Islet of Langerhans (tissue), 1 donor: ENCODE results near the gene GRID1.

Source experiments
- FAIRE-seq: peaks from one replicate; lab custom pipeline; 2011; peaks lifted over from hg19 to GRCh38; lab: Jason Lieb, UNC

Gene GRID1

DNA sequence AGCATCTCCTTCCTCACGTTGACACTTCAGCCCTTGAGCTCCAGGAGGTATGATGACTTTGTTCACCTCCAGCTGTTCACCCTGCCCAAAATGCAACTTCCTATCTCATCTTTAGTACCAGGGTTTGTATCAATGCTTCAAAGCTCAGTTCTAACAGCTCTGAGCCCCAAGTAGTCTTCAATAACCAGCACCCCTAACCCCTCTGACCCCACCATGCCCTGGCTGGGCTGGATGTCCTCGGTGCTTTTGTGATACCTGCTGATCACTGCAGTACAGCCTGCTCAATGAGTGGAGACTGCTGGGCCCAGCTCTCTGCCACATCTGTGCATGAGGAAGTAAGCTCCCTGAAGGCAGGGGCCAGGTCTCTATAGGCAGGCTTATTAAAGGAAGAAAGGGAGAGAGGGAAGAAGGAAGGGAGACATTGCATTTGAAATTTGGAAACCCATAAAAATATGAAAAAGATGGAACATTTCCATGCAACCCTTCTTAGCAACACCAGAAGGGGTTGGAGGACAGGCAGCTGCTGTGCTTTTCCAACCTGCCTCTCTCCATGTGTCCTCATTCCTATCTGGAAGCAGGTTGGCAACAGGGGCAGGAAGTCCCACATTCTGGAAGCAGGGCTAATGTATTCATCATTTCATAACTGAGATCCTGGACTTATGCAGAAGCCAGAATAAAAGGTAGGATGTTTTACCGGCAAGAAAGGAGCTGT, 756.1 kb downstream of the GRID1 start:
- FAIRE-seq, result no peak

DNA sequence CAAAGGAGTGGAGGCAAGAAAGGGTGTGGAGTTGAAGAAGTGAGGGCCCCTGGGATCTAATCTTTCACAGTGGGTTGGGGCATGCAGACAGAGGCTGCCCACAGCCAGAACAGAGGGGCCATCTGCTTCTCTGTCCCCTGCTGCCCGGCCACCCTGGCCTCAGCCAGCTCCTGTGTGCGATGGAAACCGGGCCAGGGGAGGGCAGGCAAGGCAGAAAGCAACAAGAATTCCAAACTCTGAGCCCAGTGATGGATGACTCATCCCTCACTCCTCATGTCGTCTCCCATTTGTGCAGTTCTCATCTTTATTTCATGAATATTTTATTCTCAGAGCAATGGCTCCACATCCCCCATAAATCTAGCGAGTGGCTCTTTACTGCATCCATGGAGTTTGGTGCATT, 757.1 kb downstream of the GRID1 start:
- FAIRE-seq, result no peak

DNA sequence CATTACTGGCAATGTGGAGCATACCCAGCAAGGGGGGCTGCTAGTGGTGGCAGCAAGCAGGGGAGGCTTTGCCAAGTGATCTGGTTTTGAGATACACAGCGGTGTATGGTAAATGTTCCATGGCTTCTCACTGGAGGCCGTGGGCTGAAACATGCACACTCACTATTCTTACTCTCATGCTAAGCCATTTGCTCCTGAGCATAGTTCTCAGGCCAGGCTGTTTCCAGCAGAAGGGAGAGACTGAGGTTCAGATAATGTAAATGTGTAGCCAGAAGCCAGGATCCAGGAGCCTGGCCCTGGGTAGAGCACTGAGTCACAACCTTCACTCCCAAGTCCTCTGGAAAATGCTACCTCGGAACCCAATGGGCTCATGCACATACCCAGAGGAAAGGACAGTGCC, 757.9 kb downstream of the GRID1 start:
- FAIRE-seq, result no peak

DNA sequence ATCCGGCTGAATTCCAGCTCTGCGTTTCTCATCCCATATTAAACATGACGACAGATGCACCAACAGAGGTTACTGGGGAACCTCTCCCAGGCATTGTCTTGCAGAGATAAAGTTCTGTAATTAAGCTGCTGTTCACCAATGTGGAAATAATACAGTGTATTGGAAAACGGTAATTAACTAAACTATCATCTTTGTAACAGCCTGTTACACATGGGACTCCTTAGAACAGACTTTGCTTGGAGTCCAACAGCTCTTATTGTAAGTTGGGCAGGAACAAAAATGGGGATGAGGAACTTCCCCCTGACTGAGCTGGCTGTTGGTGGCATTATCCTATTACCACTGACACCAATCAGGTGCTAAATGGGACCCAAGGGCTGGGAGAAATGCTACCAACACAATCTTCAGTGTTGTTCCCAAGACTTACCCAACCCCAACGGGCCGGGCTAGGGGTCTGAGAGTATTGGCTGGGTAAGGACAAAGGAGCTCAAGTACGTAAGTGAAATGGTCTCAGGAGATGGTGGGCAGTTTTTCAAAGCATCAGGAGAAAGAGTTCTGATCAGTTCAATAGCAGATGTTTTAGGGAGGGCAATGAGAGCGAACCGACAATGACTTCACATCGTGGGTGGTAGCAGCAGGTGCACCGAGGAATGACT, 759.4 kb downstream of the GRID1 start:
- FAIRE-seq, result no peak

DNA sequence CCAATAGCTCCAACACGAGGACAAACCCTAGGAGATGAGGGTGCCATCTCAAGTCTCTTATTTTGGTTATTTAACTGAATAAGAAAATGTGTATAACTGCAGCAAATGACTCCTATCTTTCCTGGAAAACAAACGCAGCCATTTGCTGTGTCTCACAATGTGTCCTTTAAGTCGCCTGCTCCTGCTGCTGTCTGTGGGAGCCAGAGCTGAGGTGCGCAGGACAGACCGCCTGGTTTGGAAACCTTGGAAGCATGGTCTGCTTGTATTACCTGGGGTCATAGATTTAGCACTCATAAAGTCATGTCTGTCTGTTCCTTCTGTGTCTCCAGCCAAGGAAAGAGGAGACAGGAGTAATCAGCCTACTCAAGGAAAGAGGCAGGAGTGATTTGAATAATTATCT, 760.2 kb downstream of the GRID1 start:
- FAIRE-seq, result no peak

DNA sequence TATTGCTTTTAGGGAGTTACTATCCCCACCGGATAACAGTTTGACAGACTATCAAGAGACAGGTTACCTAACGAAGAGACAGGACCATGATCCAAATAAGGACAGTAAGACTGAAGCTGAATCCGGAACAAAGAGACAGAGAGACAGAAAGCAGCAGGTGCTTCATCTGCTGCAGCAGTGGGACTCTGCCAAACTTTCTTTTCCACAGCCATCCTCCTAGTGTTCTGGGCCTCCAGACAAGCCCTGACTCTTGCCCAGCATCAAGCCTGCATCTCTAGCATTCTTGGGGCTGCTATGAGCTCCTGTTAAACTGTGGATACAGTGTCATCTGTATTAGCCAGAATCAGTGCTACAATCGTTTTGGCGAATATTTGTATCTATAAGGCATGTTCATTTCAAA, 761.7 kb downstream of the GRID1 start:
- FAIRE-seq, result no peak

DNA sequence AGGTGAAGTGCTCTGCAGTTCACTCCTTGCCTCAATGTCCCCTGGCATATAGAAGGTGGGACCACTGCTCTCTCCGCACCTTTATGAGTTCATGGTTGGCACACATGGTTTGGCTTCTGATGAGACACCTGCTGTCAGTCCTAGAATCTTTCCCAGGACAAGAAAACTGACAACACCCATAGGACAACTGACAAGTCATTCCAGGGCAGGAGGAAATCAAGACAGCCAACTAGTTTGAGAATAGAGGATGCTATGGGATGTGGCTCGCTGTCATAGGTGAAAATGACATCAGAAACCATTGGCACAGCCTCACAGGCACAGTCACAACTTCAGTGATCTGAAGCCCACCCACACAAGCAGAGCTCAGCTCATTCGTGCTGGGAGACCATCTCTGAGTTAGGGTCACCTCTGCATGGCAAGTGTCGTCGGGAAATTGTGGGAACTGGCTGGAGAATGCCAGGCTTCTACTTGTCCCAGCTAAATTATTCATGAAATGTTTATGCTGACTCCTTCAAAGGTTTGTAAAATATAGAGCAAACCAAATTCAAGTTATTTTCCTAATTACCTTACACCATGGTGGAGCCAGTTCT, 762.4 kb downstream of the GRID1 start:
- no peak for FAIRE-seq

DNA sequence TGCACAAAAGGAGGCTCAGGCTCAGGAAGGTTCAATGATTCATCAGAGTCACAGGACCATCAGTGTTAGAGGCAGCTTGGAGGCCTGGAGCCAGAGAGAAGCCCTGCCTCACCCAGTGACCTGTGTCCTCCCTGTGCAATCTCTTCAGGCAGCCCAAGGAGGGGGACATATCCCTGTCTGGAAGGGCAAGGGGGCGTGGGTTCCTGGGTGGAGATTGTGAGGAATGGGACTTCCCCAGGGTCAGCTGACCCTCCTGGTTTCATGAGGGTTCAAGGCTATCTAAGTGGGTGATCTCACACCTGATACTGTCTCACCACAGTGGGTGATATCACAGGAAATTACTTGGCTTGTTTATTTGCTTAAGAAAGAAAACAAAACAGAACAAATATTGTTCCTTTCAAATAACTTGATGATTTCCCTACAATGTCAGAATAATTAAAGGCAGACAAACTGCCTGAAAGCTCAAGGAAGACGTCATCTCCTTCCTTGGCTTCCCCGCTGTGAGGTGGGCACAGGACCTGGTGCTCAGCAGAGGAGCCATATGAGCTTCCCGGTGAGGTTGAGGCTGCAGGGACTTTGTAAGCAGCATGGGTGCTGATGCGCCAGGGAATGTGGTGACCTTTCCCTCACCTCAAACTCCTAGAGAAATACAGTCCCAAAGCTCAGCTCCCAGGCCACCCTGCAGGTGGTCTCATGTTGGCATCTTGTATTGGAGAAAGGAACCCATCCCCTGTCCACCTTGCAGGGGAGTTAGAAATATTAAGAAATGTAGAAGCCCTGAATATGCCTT, 763.2 kb downstream of the GRID1 start:
- no peak for FAIRE-seq

DNA sequence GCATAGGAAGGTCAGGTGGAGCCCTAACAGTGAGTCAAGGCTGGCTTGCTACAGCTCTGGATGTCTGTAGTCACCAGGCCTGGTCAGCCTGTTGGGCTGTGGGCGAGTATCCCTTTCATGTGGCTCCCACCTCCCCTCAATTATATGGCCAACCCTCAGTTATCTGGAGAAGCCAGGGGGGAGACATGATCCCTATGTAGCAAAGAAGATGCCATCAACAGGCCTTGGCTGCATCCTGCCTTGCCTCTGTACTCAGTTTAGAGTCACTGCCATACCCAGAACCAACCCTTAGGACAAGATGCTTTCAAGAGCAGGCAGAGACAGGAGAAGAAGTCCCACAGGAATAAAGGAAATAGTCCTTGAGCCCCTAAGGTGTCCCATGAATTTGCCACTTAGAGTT, 763.9 kb downstream of the GRID1 start:
- FAIRE-seq, result no peak

DNA sequence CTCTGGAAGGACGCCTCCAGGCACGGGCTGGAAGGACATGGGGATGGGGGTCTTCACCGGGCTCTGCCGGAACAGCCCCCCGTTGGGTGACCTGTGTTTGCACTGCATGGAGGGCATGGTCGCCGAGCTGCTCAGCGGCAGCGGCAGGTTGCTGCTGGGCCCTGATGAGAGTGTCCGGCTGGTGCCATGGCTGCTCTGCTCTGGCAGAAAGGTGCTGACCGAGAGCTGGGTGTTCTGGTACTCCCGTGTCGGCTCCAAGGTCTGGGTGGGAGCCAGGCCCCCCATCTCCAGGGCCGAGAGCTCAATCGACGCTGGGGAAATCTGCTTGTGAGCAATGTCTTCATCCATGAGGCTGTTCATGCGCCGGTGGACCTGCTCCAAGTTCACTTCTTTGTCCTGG, 764.3 kb downstream of the GRID1 start:
- no peak for FAIRE-seq

DNA sequence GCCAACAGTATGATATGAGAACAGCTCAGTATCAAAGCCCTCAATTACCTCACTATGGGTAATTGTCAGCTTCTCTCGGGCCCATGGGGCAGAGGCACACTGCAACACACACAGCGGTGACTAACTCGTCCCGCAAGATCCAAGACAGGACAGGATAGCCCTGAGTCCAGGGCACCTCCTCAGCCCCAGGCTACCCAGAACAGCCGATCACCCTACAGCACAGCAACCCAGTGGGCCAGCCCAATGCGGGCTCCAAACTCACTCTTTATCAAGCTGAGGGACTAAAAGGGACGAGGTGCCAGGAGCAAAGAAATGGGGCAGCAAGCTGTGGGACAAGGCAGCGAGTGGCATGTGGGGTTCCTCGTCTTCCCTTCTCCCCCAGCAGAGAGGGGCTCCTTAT, 765.1 kb downstream of the GRID1 start:
- no peak for FAIRE-seq

DNA sequence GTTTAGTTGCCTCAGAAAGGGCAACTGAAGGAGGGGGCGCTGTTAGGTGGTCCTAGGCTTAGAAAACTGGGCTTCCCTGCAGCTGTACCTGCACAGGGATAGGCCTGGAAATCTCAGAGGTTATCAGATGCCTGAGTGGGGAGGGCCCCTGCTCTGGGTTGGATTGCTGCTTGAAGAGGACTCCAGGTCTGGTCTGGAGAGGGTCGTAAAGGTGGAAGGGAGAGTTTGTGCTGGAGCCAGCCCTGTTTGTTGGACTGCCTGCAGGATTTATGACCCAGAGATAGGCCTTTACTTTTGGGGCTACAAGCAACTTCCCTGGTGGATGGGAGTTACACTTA, 765.9 kb downstream of the GRID1 start:
- FAIRE-seq, result no peak

DNA sequence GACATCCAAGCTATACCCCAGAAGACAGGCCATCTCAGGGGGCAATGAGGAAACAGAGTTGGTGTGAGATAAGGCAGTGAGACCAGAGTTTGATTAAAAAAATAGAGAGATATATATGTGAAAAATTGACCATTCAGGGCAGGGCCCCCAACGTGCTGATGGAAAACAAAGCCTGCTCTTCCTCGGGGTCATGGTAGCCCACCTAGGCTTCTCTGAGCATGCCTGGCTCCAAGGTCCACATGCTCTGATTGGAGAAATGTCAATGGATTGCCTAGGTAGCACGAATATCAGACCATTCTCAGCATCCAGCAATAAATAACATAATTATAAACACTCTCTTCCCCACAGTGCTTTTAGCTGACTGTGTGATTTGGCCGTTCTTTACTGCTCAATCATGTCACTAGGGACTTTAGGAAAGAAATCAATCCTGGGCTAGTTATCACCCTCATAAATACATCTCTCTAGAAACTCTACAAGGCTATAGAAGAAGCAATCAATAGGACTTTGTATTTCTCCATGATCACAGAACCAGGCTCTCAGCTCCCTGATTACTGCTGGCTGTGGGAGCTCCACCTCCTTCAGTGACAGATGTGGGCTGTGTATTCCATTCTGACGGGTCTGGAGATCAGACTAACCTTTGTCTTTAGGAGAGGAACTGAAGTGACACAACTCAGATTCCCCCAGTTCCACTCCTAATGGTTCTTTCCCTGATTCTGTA, 766.4 kb downstream of the GRID1 start:
- no peak for FAIRE-seq

DNA sequence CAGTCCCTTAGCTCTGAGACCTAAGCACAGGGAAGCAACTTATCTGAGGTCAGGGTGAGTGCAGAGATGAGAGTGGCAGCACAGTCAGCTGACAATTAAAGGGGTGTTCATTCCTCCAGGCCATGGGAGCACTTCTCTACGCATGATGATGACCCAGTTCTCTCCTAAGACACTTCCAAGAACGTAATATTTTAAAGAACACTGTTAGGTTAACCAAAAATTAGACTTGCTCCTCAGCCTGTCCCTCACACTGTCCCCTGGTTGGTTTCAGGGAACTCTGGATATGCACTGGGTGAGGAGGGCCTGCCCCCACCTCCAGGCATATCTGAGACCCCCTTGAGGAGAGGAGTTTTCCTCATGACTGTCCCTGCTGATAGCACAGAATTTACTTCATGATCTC, 767.5 kb downstream of the GRID1 start:
- no peak for FAIRE-seq

DNA sequence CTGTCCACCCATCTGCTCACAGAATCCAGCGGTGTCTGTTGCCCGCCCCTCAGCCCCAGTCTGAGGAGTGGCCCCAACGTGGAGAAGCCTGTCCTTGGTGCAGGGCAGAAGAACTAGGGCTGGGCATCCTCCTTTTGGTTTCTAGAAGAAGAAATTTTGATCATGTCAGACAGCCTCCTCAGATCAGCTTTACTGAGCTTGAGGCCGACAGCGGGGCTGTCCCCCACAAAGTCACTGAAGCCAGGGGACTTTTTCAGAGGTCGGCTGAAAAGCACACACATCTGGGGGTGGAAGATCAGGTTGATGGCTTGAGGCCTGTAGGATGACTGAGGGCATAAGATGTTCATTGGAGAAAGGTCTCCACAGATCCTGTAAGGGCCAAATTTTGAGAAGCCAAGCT, 767.9 kb downstream of the GRID1 start:
- no peak for FAIRE-seq

DNA sequence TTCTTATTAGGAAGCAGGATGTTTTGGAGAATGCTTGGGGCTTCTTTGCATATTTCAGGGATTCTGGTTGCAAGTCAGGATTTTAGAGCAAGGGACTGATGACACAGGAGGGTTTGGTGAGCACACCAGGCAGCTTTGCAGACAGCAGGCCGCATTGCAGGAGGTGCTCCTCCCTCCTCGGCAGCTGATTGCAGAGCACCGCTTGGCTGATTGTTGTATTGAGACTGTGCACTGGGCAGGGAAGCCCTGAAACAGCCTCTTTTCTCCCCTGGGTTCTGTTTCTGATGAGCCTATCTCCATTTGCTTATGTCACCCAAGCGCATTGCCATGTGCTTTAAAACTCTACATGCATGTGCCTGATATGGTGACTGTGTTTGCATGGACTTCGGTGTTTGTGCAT, 769.6 kb downstream of the GRID1 start:
- FAIRE-seq, result no peak

DNA sequence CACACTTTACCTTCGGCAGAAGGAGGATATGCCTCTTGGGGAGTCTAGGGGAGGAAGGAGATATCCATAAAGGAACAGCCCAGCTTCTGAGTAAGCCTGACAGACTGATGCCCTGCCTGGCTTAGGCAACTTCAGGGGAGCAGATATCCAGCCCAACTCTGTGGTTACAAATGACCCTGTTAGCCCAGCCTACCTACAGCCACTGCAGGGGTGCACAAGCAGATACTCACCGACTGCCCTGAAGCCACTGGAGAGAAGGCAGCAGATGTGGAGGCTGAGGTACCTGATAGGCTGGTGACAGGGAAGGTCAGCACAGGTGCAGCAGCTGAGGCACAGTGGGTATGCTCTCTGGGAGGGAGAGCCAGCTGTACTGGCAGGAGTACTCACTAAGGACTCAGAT, 770.2 kb downstream of the GRID1 start:
- FAIRE-seq, result no peak

DNA sequence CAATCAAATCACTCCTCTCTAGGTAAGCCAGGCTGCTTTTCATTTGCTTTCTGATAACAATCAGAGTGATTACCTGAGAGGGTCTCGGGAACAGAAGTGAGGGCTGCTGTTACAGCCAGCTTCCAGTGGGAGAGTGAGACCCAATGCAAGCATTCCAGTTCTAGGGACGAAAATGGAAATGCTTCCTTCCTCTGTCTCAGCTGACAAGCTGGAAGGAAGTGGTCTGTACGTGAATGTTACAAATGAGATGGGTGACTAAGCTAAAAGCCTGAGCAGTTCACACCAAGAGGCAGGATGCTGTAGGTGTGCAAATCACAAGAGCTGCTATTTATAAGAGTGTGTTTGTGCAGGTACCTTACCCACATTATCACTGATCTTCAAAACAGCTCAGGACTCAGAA, 772.4 kb downstream of the GRID1 start:
- no peak for FAIRE-seq

DNA sequence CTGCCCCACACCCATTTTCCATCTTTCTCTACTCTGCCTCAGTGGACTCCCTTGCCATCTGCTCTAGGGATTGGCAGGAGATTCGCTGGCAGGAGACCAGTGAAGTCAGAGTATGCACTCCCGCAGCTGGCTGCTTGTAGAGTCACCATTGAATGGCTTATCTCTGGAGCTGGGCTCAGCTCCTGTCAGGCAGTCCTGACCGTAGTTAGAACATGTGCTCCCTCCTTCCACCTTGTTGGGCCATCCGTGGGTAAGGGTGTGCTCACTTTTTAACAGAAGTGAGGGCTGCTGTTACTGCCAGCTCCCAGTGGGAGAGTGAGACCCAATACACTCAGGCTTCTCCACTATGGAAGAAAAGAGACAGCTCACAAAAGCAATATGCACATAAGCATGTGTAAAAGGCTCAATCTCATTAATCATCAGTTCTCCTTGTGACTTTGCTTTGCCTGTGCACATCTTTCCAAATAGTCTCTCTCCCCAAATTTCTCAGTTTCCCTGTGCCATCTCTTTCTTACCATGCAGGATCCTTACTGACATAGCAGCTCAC, 773.3 kb downstream of the GRID1 start:
- FAIRE-seq, result no peak

DNA sequence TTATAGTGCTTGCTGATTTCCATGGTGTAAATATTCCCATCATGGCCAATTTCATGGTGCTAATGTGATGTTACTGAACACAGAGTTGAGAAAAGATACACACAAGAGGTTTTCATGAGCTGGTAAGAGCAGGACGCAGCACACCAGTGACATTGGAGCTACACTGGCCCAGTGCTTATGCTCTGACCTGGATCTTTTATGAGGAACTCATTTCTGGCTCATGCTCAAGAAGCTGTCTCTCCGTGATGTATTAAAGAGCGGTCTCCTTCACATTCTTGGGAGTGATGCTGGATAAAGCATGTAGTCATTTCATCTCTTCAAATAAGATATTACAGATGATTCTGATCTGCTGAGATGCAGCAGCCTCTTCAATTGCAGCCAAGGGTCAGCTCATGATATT, 785.2 kb downstream of the GRID1 start:
- no peak for FAIRE-seq

DNA sequence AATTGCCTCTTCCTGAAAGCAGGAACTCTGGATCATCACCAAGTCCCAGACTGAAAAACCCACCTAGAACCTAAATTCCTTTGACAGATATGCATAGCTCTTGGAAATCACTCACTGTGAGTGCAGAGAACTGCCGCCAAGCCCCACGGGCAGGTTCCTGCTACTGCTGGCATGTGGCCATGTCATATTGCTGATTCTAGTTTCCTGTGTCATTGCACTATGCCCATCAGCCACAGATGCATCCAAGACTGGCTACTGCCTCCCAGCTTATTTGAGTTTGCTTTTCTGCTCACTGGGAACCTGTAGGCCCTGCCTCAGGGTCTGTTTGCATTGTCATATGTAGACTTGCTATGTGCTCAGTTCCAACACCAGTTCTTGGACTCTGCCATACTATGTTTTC, 786.0 kb downstream of the GRID1 start:
- FAIRE-seq, result no peak

DNA sequence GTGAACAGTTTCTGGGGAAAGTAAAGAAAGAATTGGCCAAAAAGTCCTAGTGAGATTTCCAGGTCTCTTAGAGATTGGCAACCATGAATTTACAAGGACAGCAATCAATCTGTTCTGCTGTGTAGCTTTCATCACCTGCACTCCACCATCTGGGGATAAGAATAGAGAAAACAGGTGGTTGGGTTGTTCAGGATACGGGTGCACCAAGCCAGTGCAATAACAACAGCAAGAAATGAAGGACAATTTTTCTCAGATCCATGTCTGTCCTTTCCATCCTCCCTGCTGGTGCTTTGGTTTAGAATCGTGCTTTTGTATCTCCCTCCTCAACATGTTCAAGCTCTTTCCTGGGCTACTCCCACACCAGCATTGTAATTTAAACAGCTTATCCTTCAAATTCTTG, 787.7 kb downstream of the GRID1 start:
- no peak for FAIRE-seq
